ENCODE data around the gene FOXB1. TPM values are rescaled to one million over a fixed set of nuclear protein-coding genes. Genes with fewer than 3 reads are reported as not detected.

FOXB1 gene
- total RNA-seq, 2 donors from 2014 or later: not detected

- intact Hi-C loops (cut with DNase I): no loop called here
- DNase-seq: no peak
- Histone ChIP-seq H3K9ac (ENCODE audit: low read depth in 2 of 2, low read length in 2 of 2) (no peak overlapping the region), H3K4me1 (no peaks in the 10 kb centered on the region), H3K27ac (no peak overlapping the region), H3K27me3 (no peaks in the 10 kb centered on the region), H3K36me3 (no peaks in the 10 kb centered on the region), H3K9me3 (no peaks in the 10 kb centered on the region), H3K4me3 (no peak overlapping the region)
- no peak for TF ChIP-seq CTCF (IDR thresholded peaks at IDR 0.05)
These were observed 38.4 kb upstream of the FOXB1 start for GRCh38 chr15:59965741-59966140.

GRCh38 chr15:59966262-59966661, 37.8 kb upstream of the FOXB1 start:
- Histone ChIP-seq H3K9ac (ENCODE audit: low read depth in 2 of 2, low read length in 2 of 2) (no peak overlapping the region), H3K27ac (no peak overlapping the region), H3K4me3 (no peak overlapping the region), H3K27me3 (no peaks in the 10 kb centered on the region), H3K4me1 (no peaks in the 10 kb centered on the region), H3K9me3 (no peaks in the 10 kb centered on the region), H3K36me3 (no peaks in the 10 kb centered on the region)
- DNase-seq: no peak
- no peak for TF ChIP-seq CTCF (IDR thresholded peaks at IDR 0.05)
- intact Hi-C loops (cut with DNase I): no loop called here

GRCh38 chr15:59968314-59968713, 35.8 kb upstream of the FOXB1 start:
- no peak for DNase-seq
- TF ChIP-seq CTCF (IDR thresholded peaks at IDR 0.05): no peak
- intact Hi-C loops (cut with DNase I): no loop called here

GRCh38 chr15:59972241-59972640, 31.9 kb upstream of the FOXB1 start:
- Histone ChIP-seq H3K4me1 (no peaks in the 10 kb centered on the region), H3K36me3 (no peaks in the 10 kb centered on the region), H3K27ac (no peak overlapping the region), H3K4me3 (no peak overlapping the region), H3K9ac (ENCODE audit: low read depth in 2 of 2, low read length in 2 of 2) (no peak overlapping the region), H3K9me3 (no peaks in the 10 kb centered on the region), H3K27me3 (no peaks in the 10 kb centered on the region)
- DNase-seq: no peak
- TF ChIP-seq CTCF (IDR thresholded peaks at IDR 0.05): no peak
- intact Hi-C loops (cut with DNase I): no loop called here

More at GRCh38 chr15:59968314-59968713, 35.8 kb upstream of the FOXB1 start:
- H3K27ac ChIP-seq: no peak overlapping the region
- no peaks in the 10 kb centered on the region for H3K27me3 ChIP-seq
- no peak overlapping the region for H3K9ac ChIP-seq (ENCODE audit: low read depth in 2 of 2, low read length in 2 of 2)
- no peaks in the 10 kb centered on the region for H3K4me1 ChIP-seq
- no peaks in the 10 kb centered on the region for H3K9me3 ChIP-seq
- no peak overlapping the region for H3K4me3 ChIP-seq
- H3K36me3 ChIP-seq: no peaks in the 10 kb centered on the region

GRCh38 chr15:59976480-59977271, 27.4 kb upstream of the FOXB1 start:
- H3K27me3 ChIP-seq: no peaks in the 10 kb centered on the region
- H3K36me3 ChIP-seq: no peaks in the 10 kb centered on the region
- TF ChIP-seq CTCF (IDR thresholded peaks at IDR 0.05): no peak
- H3K27ac ChIP-seq: no peak overlapping the region
- H3K9ac ChIP-seq (ENCODE audit: low read depth in 2 of 2, low read length in 2 of 2): no peak overlapping the region
- no peak overlapping the region for H3K4me3 ChIP-seq
- no peaks in the 10 kb centered on the region for H3K4me1 ChIP-seq
- no peak for DNase-seq
- intact Hi-C loops (cut with DNase I): no loop called here
- H3K9me3 ChIP-seq: no peaks in the 10 kb centered on the region

Measured in colonic mucosa (tissue), 4 donors.